HCT116 (cell line): Measurements from ENCODE around the gene THAP2. TPM values are rescaled to one million over a fixed set of nuclear protein-coding genes. Genes with fewer than 3 reads are reported as not detected.

ENCODE experiments used
- ATAC-seq: fragments of 200-7000 bp; cut with Tn5 transposase; 2 replicates; pipeline ENCODE4 v1.9.1; 2020; ENCODE audit warnings: mild to moderate bottlenecking, moderate library complexity
- BruUV-seq: library from RNA; stranded (reverse); fragments of 400-500 nt; replicated peaks from 2 replicates; lab custom pipeline; 2021; lab: Mats Ljungman, UMichigan
- CTCF ChIA-PET: fragments of 300-600 bp; sonication (Branson Sonifier 250); formaldehyde crosslinking; loops from one replicate; lab custom pipeline; 2021; ENCODE audit warnings: antibody characterized with exemption; lab: Charles Lee
- POLR2A ChIA-PET: fragments of 300-600, 350-600 bp; sonication (Branson Sonifier 250); formaldehyde crosslinking; loops from one replicate; lab custom pipeline; 2021; ENCODE audit warnings: antibody characterized with exemption; lab: Charles Lee
- RAD21 ChIA-PET, 2 experiments: fragments of 300-600 bp; sonication (Branson Sonifier 250); formaldehyde crosslinking; loops; one replicate each; lab custom pipeline; 2023; ENCODE audit warnings: low total read pairs in 2 of 2; ENCODE audit not compliant: uncharacterized antibody in 2 of 2, unreplicated experiment in 2 of 2, low non-redundant PET in 1 of 2; lab: Charles Lee
- DNase-seq: peaks from one replicate; pipeline ENCODE4 v3.0.0-alpha.2; 2010; ENCODE audit warnings: low read depth, low spot score
- H2AFZ ChIP-seq: fragments of 200-600 bp; shearing (Covaris generic), sonication (generic); 2 replicates; pipeline ENCODE4 v1.6.1; 2017; ENCODE audit warnings: low read depth, mixed run types, mixed read lengths, antibody characterized with exemption, low read length; ENCODE audit not compliant: poor library complexity, severe bottlenecking
- H3K27ac ChIP-seq: 2 replicates; pipeline ENCODE4 v1.5.1; 2012; ENCODE audit warnings: low read depth, low read length
- H3K27me3 ChIP-seq: fragments of 200-600 bp; sonication (generic); 2 replicates; pipeline ENCODE4 v1.6.1; 2016; ENCODE audit warnings: mixed run types, low read length, mixed read lengths; ENCODE audit not compliant: insufficient read depth
- H3K36me3 ChIP-seq, 2 experiments: fragments of 200-500 bp in 1 of 2; fragments of 200-600 bp in 1 of 2; sonication (Bioruptor generic) in 1 of 2; sonication (generic) in 1 of 2; 2 replicates each; pipeline versions ENCODE4 v1.5.1 to v1.6.1; 2014 to 2016; ENCODE audit warnings: low read length in 2 of 2, inconsistent platforms in 1 of 2, mixed read lengths in 1 of 2, mixed run types in 1 of 2; ENCODE audit not compliant: insufficient read depth in 2 of 2, control insufficient read depth in 1 of 2
- H3K4me1 ChIP-seq, 2 experiments: fragments of 200-600 bp in 1 of 2; sonication (generic) in 1 of 2; 2 replicates each; pipeline versions ENCODE4 v1.5.1 to v1.6.1; 2012 to 2017; ENCODE audit warnings: low read length in 2 of 2, inconsistent platforms in 1 of 2, mild to moderate bottlenecking in 1 of 2, mixed read lengths in 1 of 2, mixed run types in 1 of 2, moderate library complexity in 1 of 2; ENCODE audit not compliant: insufficient read depth in 2 of 2, control insufficient read depth in 1 of 2
- H3K4me2 ChIP-seq: fragments of 200-600 bp; sonication (generic); 2 replicates; pipeline ENCODE4 v1.6.1; 2017; ENCODE audit warnings: mixed run types, low read length, mixed read lengths
- H3K4me3 ChIP-seq, 2 experiments: fragments of 200-600 bp in 1 of 2; sonication (generic) in 1 of 2; replicated peaks in 1 of 2; 2 replicates each; pipeline ENCODE4 v1.5.1; 2011 to 2016; ENCODE audit warnings: low read length in 2 of 2, control low read depth in 1 of 2, low read depth in 1 of 2, mild to moderate bottlenecking in 1 of 2, mixed read lengths in 1 of 2, mixed run types in 1 of 2
- H3K79me2 ChIP-seq: fragments of 200-600 bp; sonication (generic); 2 replicates; pipeline ENCODE4 v1.6.1; 2017; ENCODE audit warnings: mild to moderate bottlenecking, mixed run types, low read length, moderate library complexity, mixed read lengths; ENCODE audit not compliant: insufficient read depth
- H3K9ac ChIP-seq: fragments of 200-600 bp; sonication (generic); 2 replicates; pipeline ENCODE4 v1.6.1; 2016; ENCODE audit warnings: low read length, mixed read lengths
- H3K9me2 ChIP-seq: fragments of 200-600 bp; sonication (generic), shearing (Covaris generic); 2 replicates; pipeline ENCODE4 v1.6.1; 2017; ENCODE audit warnings: mixed run types, mild to moderate bottlenecking, moderate library complexity; ENCODE audit not compliant: insufficient read depth
- H3K9me3 ChIP-seq, 2 experiments: fragments of 200-500 bp in 1 of 2; fragments of 200-600 bp in 1 of 2; sonication (Bioruptor generic) in 1 of 2; sonication (generic) in 1 of 2; 2 replicates each; pipeline ENCODE4 v1.6.1; 2014 to 2017; ENCODE audit warnings: low read length in 2 of 2, mixed read lengths in 2 of 2, inconsistent platforms in 1 of 2, low read depth in 1 of 2, mild to moderate bottlenecking in 1 of 2, mixed run types in 1 of 2, moderate library complexity in 1 of 2; ENCODE audit not compliant: control insufficient read depth in 1 of 2, insufficient read depth in 1 of 2
- H4K20me1 ChIP-seq: fragments of 200-600 bp; sonication (generic), shearing (Covaris generic); 2 replicates; pipeline ENCODE4 v1.6.1; 2017; ENCODE audit warnings: mixed run types, mild to moderate bottlenecking, moderate library complexity; ENCODE audit not compliant: insufficient read depth
- CBX3 ChIP-seq: IDR thresholded peaks from 2 replicates; pipeline ENCODE4 v1.6.1; 2012; ENCODE audit warnings: low read depth
- CEBPB ChIP-seq: IDR thresholded peaks from 2 replicates; pipeline ENCODE4 v1.6.1; 2012; ENCODE audit warnings: low read depth
- EGR1 ChIP-seq: IDR thresholded peaks from 2 replicates; pipeline ENCODE4 v1.6.1; 2012; ENCODE audit warnings: low read depth
- ELF1 ChIP-seq: IDR thresholded peaks from 2 replicates; pipeline ENCODE4 v1.6.1; 2012; ENCODE audit warnings: low read depth, borderline replicate concordance
- EZH2 ChIP-seq: fragments of 200-600 bp; sonication (generic); IDR thresholded peaks from 2 replicates; pipeline ENCODE4 v1.6.1; 2017; ENCODE audit warnings: antibody characterized with exemption, mixed run types
- EZH2phosphoT487 ChIP-seq: fragments of 200-600 bp; IDR thresholded peaks from 2 replicates; pipeline ENCODE4 v1.6.1; 2018; ENCODE audit warnings: antibody characterized with exemption, borderline replicate concordance
- FOSL1 ChIP-seq: IDR thresholded peaks from 2 replicates; pipeline ENCODE4 v1.6.1; 2012; ENCODE audit warnings: low read depth
- JUND ChIP-seq: IDR thresholded peaks from 2 replicates; pipeline ENCODE4 v1.6.1; 2012
- POLR2A ChIP-seq: IDR thresholded peaks from 2 replicates; pipeline ENCODE4 v1.7.0; 2011; ENCODE audit warnings: borderline replicate concordance; ENCODE audit not compliant: insufficient read depth, insufficient read length; ENCODE audit errors: extremely low read depth
- POLR2AphosphoS5 ChIP-seq: IDR thresholded peaks from 2 replicates; pipeline ENCODE4 v1.6.1; 2011; ENCODE audit warnings: mild to moderate bottlenecking, low read depth, low read length, moderate library complexity
- RAD21 ChIP-seq: IDR thresholded peaks from 2 replicates; pipeline ENCODE4 v1.6.1; 2012; ENCODE audit warnings: low read depth, mild to moderate bottlenecking
- TCF7L2 ChIP-seq: IDR thresholded peaks from 2 replicates; pipeline ENCODE4 v1.7.0; 2011; ENCODE audit warnings: borderline replicate concordance, inconsistent platforms; ENCODE audit not compliant: insufficient read depth, insufficient read length; ENCODE audit errors: extremely low read depth
- YY1 ChIP-seq: IDR thresholded peaks from 2 replicates; pipeline ENCODE4 v1.6.1; 2011; ENCODE audit warnings: low read length, low read depth, moderate library complexity, mild to moderate bottlenecking; ENCODE audit not compliant: insufficient replicate concordance; ENCODE audit errors: extremely low read depth
- ZBTB33 ChIP-seq: IDR thresholded peaks from 2 replicates; pipeline ENCODE4 v1.6.1; 2011; ENCODE audit warnings: mild to moderate bottlenecking, low read length, moderate library complexity; ENCODE audit not compliant: insufficient replicate concordance; ENCODE audit errors: extremely low read depth
- ZFX ChIP-seq: fragments of 450-650 bp; IDR thresholded peaks from 2 replicates; pipeline ENCODE4 v1.6.1; 2017
- ZNF274 ChIP-seq: fragments of 200-500 bp; sonication (Bioruptor generic); IDR thresholded peaks from 2 replicates; pipeline ENCODE4 v1.6.1; 2014; ENCODE audit warnings: mild to moderate bottlenecking, low read depth, low read length, inconsistent platforms
- intact Hi-C: fragments of 100-400 bp; cut with micrococcal nuclease; formaldehyde crosslinking; loops from 2 replicates; pipeline ENCODE4 v1.10.0; 2022
- total RNA-seq: library from RNA; stranded (reverse); gene quantifications from one replicate; pipeline ENCODE4 v1.2.1, GENCODE V29; 2021; ENCODE audit not compliant: unreplicated experiment

The THAP2 gene
- total RNA-seq, 1 experiment from 2014 or later, result 3.7 TPM

- Histone ChIP-seq H4K20me1 (no peaks in the 10 kb centered on the region), H2AFZ (no peak overlapping the region), H3K27ac (no peak overlapping the region), H3K4me1 (no peaks in the 10 kb centered on the region), H3K9me2 (no peaks in the 10 kb centered on the region), H3K4me3 (no peak overlapping the region), H3K9me3 (no peaks in the 10 kb centered on the region), H3K36me3 (peaks cover 0 to 4% of the 10 kb centered on the region in 2 experiments; a peak in 2 of 4 replicates), H3K9ac (no peak overlapping the region), H3K4me2 (no peak overlapping the region), H3K79me2 (no peaks in the 10 kb centered on the region), H3K27me3 (no peaks in the 10 kb centered on the region)
- no peak for TF ChIP-seq ZFX
- TF ChIP-seq EGR1, result no peak
- no peak for TF ChIP-seq ZBTB33
- no peak for TF ChIP-seq ELF1
- TF ChIP-seq CBX3, result no peak
- no peak for TF ChIP-seq POLR2AphosphoS5
- TF ChIP-seq JUND, result no peak
- ChIA-PET POLR2A (no interaction called here), RAD21 (no interaction called here), CTCF (no interaction called here)
- ATAC-seq (no peak), DNase-seq (no peak)
- intact Hi-C loops, result no loop called here
- no TSS peak for BruUV-seq
Measured at GRCh38 chr12:71694099-71694820, 30.2 kb downstream of the THAP2 start.

GRCh38 chr12:71695782-71696181, 31.7 kb downstream of the THAP2 start:
- no peak for DNase-seq
- ChIA-PET POLR2A (no interaction called here), RAD21 (no interaction called here), CTCF (no interaction called here)
- H3K36me3 ChIP-seq, result peaks cover 0 to 4% of the 10 kb centered on the region in 2 experiments; a peak in 2 of 4 replicates
- no peaks in the 10 kb centered on the region for H3K4me1 ChIP-seq
- H3K27ac ChIP-seq, result no peak overlapping the region
- no peaks in the 10 kb centered on the region for H3K79me2 ChIP-seq
- H3K4me2 ChIP-seq, result no peak overlapping the region
- no peak overlapping the region for H3K4me3 ChIP-seq
- H3K9ac ChIP-seq, result no peak overlapping the region
- no peaks in the 10 kb centered on the region for H4K20me1 ChIP-seq
- no peaks in the 10 kb centered on the region for H3K9me2 ChIP-seq
- ATAC-seq, result no peak
- H3K27me3 ChIP-seq, result no peaks in the 10 kb centered on the region
- H2AFZ ChIP-seq, result no peak overlapping the region
- intact Hi-C loops, result no loop called here
- BruUV-seq, result no TSS peak
- no peaks in the 10 kb centered on the region for H3K9me3 ChIP-seq
- TF ChIP-seq POLR2A, result no peak
- TF ChIP-seq EZH2, result no peak
- no peak for TF ChIP-seq EZH2phosphoT487
- no peak for TF ChIP-seq ZNF274
- TF ChIP-seq YY1, result no peak
- no peak for TF ChIP-seq FOSL1
- no peak for TF ChIP-seq ELF1
- no peak for TF ChIP-seq ZFX
- no peak for TF ChIP-seq ZBTB33
- TF ChIP-seq CEBPB, result no peak
- no peak for TF ChIP-seq RAD21
- no peak for TF ChIP-seq TCF7L2
